Stimulated activated CD4-positive, alpha-beta T cell treated with anti-CD3 and anti-CD28 coated beads, TNF-alpha, amount 100 ng/mL, for 24 hours (primary cell): ENCODE measurements around the gene TAOK3.
"Not testable (repeated sequence)": the region's sequence is repeated elsewhere in the genome, so short reads cannot be mapped to it uniquely, and the experiment has no call there.

ENCODE experiments used
- DNase-seq, 3 experiments: peaks; one replicate each; pipeline ENCODE4 v3.0.0-alpha.2; 2020; ENCODE audit warnings: low read depth in 3 of 3

The TAOK3 gene

DNA sequence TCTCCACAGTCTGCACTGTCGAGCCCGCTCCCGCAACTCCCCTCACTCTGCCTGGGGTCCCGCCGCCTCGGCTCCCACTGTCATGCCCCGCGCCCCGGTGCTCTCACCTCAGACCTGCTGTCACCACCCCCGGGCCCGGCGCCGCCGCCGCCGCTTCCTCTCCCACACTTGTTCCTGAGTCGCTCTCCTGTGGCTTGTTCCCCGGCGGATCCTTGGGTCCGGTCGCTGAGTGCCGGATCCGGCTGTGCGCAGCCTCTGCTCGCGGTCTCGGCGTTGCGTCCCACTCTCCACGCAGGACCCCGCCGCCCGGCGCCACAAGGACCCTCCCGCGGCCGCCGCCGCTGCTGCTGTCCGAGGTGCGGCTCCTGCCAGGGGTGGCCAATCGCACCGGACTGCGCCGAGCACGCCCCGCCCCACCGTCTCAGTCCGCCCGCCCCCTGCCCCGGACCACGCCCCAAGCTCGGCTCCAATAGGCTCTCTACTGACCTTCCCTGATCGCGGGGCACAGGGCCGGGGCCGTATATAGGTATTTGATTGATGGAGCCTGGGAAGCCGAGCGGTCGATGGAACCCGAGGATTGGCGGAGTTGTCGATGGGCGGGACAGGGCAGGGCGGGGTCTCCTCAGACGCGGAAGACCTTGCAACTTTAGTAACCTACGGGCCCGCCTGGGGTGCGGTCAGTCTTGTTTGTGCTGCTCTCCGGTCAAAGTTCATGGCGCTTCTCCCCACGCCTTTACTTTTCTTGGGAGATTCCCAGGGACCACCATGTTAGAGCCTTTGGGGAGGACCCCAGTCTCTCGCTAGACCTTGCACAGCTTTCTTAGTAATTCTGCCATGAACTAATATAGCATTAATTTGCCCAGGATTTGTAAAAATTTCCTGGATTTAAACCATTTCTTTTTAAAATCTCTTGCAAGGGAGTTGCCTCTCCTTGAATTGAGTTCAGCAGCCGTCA, at the start of gene TAOK3:
TSS of gene TAOK3 (minus strand) at position 367 of the 955 bp plus-strand sequence. CDS start 117,340 bp downstream, outside the sequence.
- DNase-seq: peak; percentile 94 to 96 (median 95)

- no peak for DNase-seq
Observed at GRCh38 chr12:118420673-118421072, 48.0 kb upstream of the TAOK3 start.

- DNase-seq: no peak
Observed at GRCh38 chr12:118418385-118419057, 45.8 kb upstream of the TAOK3 start.

GRCh38 chr12:118417942-118418341, 45.2 kb upstream of the TAOK3 start:
- DNase-seq: no peak

DNA sequence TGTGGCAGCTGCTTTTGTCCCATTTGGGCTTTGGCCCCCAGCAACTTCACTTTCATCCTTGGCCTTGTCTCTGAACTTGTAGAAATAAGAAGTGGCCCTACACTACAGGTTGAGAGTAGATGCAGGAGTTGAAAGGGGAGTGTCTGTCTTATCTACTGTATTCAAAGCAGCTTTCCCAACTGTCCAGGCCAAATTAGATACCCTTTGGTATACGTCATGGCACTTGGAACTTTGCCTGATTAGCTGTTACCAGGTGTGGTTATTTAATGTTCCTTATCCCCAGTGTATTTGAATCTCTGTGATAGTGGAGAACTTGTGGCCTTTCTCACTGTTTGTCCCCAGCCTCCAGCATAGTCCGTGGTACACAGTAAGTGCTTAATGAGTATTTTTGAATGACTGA, 37.1 kb upstream of the TAOK3 start:
- no peak for DNase-seq

- DNase-seq: not testable (repeated sequence)
Observed at GRCh38 chr12:118408241-118408640, 35.5 kb upstream of the TAOK3 start.

DNA sequence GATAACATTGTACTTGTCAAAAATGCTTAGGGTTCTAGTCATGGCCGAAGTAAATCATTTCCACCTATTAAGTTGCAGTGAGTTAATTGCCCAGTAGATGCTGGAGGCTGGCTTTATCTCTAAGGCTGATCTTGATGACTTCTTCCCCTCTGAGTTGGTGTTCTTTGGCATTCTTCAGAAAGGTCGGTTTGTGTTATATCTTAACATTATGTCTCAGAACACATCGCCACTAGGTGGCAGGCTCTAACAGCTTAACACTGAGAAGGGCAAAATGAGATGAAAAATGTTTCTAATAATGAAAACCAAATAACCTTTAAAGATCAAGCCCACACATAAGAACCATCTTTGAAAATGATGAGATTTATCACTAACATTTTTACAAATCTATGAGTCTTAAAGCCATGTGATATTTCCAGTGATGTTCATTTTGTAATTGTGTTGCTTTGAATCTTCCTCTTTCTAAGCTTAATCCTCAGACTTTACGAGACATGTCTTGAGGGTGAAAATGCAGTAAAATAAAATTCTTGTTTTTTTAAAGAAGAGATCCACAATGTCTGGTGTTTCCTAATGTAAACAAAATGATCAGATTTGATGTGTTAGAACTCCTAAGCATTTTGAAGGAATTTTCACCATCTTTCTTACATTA, 32.3 kb upstream of the TAOK3 start:
- peak; percentile 15 to 52 (median 40) for DNase-seq

DNA sequence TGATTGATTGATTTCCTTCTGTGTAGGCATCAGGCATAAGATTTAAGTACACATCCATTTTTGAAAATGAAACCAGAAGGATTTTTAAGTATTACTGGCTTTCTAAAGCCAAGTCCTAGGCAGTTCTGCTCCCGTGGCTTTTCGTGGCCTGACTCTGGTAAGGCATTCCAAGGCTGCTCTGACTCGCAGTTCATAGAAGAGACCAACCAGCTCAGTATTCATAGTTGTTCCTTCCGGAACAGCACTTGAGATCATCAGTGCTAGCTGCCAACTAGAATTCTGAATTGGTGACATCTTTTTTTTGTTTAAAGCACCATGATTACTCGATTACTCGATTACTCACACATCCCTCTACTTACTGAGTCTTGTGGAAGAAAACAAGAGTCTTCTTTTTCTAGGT, 29.5 kb upstream of the TAOK3 start:
- DNase-seq: no peak

- no peak for DNase-seq
Observed at GRCh38 chr12:118398940-118399339, 26.2 kb upstream of the TAOK3 start.

DNA sequence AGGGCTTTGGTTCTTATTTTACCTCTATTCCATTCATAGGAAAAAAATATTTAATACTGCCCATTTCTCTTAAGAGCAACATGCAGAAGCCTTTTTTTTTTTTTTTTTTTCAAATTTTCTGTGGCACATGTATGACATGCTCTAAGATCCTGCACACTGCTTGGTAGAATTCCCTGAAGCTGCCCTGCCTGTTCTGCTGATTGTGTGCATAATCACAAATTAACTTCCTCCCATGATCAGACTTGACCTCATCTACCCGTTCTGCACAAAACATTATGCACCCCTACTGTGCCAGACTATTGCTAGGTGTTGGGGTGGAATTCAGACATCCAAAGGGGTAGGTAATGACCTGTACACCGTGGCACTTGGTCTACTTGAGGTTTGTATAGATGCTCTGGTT, 25.8 kb upstream of the TAOK3 start:
- DNase-seq: no peak

GRCh38 chr12:118397708-118398440, 25.2 kb upstream of the TAOK3 start:
- DNase-seq: no peak

- no peak for DNase-seq
Observed at GRCh38 chr12:118391836-118392235, 19.1 kb upstream of the TAOK3 start.

DNA sequence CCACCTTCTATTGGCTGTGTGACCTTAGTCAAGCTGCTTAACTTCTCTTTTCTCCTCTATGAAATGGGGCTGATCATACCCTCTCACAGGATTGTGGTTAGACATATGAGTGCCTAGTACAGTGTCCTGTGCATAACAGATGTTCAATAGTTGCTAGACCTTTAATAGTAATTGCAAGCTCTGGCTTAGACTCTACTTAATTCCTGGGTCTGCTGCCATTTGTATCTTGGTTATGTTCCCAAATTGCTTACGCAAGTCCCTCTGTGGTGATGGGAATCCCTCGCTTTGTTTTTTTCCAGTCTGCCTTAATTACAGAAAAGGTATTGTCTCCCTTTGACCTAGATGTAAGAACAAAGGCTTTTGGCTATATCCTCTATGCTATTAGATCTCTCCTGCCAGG, 18.7 kb upstream of the TAOK3 start:
- DNase-seq: no peak

- DNase-seq: peak; percentile 59 to 70 (median 66)
Observed at GRCh38 chr12:118377884-118378470, 5.3 kb upstream of the TAOK3 start.

DNA sequence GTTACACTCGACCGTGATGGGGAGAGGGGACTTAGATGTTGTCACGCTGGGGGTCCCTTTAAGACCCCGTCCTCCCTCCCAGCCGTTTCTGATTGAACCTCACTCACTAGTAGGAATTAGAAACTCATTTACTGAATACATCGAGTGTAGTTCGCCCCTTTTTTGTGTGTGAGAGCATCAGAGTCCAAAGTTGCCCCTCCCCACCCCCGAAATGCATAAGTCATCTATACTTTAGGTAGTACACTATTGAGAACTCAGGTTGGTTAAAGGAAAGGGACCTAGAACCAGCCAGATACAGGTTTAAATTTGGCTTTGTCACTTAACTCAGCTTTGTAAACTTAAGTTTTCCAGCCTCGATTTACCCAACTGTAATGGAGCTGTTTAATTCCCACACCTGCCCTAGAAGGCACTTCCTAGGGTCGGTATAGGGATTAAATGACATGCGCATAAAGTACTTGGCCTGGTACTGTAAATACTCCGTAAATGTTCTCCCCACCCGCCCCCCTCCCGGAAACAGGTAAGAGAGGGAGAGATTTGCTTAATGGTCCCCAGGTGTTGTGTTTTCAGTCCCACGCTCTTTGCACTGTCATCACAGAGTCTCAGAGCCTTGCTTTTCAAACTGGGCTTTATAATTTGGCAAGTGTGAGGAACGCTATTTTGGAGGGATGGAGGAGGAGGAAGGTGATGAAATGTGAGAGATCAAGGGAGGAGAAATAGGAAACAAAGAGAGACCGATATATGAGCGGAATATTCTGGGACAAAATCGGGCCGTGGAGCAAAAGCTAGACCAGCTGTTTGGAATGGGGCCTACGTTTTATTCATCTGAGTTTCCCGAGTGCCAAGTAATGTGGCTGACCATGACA, 4.5 kb upstream of the TAOK3 start:
- DNase-seq: no peak

DNA sequence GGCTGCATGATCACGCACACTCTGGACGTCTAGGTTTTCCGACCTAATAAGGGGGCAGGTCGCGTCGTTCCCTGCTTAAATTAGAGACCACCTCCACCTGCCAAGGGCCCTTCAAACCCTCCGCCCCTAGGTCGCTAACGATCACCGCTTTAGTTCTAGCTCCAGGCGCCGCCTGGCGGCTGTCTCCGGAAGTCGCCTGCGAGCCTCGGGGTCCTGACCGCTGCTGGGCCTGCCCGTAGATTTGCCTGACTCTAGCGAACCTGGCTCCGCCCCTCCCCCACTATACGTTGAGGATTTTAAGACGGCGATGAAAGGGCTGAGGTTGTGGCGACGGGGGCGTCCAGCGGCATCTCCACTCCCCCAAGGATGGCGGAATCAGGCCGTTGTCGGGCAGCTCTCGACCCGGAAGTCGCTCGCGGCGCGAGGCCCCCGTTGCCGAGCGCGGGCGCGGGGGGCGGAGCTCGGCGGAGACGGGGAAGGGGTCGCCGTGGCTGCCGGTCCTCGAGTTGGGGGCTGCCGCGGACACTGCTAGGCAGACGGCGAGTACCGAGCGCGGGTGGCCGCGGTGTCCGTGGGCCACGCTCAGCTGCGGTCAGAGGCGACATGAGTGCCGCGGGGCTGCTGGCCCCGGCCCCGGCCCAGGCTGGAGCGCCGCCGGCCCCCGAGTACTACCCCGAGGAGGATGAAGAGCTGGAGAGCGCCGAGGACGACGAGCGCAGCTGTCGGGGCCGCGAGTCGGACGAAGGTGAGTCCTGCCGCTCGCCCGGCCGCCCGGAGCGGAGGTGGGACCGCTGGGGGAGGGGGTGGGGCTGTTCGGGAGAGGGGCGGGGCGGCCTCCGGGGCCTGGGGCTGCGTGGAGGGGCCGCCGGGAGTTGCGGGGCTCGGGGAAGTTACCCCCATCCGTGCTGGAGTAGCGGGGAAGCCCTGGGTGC, 3.6 kb upstream of the TAOK3 start, which contains the start of gene SUDS3:
TSS of gene SUDS3 (plus strand) at position 467 of the 932 bp plus-strand sequence. CDS start at position 604, 137 bp downstream.
- DNase-seq: peak; percentile 91 to 92 (median 91)

DNA sequence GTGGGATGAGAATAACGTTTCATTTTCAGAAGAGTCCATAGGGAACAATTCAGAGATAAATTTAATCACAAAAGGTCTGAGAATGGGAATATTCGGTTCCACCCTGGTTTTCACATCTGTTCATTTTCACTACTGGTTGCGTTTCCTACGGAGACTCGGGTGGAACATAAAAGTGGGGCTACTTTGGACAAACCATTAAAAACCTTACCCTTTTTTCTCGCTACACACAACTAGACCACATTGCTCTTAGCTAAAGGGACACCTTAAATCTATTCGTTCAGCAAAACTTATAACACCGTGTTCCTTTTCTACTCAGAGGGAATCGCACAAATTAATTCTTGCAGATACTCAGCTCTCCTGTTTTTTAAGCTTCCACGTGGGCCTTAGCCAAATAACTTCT, 2.6 kb upstream of the TAOK3 start:
- no peak for DNase-seq

GRCh38 chr12:118374909-118375308, 2.2 kb upstream of the TAOK3 start:
- DNase-seq: no peak

- DNase-seq: no peak
Observed at GRCh38 chr12:118374126-118374725, 1.5 kb upstream of the TAOK3 start.
